HG02678 (cell line): ENCODE results near the gene KRTAP5-2.
"Not testable (repeated sequence)": the region's sequence is repeated elsewhere in the genome, so short reads cannot be mapped to it uniquely, and the experiment has no call there.

ENCODE experiments used
- ATAC-seq: cut with Tn5 transposase; IDR thresholded peaks from one replicate; pipeline ENCODE4 v1.9.1; 2021; ENCODE audit warnings: mild to moderate bottlenecking, moderate library complexity; ENCODE audit not compliant: unreplicated experiment

Gene KRTAP5-2, protein sequence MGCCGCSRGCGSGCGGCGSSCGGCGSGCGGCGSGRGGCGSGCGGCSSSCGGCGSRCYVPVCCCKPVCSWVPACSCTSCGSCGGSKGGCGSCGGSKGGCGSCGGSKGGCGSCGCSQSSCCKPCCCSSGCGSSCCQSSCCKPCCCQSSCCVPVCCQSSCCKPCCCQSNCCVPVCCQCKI

DNA sequence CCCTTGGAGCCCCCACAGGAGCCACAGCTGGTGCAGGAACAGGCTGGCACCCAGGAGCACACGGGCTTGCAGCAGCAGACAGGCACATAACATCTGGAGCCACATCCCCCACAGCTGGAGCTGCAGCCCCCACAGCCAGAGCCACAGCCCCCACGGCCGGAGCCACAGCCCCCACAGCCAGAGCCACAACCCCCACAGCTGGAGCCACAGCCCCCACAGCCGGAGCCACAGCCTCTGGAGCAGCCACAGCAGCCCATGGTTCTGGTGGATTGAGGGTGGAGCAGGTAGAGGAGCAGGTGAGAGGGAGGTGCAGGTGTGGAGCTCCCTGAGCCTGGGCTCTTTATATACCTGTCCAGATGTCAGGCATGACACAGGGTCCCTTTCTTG, at the start of gene KRTAP5-2:
Gene KRTAP5-2 (minus strand): TSS at position 301 of the 387 bp plus-strand sequence. CDS start 44 bp downstream, at position 257.
- no peak for ATAC-seq

DNA sequence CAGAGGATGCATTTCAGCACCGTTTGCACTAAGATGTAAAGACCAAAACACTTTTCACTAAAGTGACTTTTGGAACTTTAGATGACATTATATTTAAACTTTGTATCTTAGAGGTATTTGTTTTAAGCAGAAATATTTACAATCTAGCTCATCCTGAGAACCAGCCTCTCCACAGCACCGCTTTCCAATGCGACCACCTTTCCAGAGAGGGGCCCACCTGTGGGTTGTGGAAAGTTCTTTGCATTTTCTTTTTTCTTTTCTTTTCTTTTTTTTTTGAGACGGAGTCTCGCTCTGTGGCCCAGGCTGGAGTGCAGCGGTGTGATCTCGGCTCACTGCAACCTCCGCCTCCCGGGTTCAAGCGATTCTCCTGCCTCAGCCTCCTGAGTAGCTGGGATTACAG, 48.4 kb upstream of the KRTAP5-2 start:
- not testable (repeated sequence) for ATAC-seq

- ATAC-seq = no peak
These were observed 47.3 kb upstream of the KRTAP5-2 start for GRCh38 chr11:1645357-1645821.

DNA sequence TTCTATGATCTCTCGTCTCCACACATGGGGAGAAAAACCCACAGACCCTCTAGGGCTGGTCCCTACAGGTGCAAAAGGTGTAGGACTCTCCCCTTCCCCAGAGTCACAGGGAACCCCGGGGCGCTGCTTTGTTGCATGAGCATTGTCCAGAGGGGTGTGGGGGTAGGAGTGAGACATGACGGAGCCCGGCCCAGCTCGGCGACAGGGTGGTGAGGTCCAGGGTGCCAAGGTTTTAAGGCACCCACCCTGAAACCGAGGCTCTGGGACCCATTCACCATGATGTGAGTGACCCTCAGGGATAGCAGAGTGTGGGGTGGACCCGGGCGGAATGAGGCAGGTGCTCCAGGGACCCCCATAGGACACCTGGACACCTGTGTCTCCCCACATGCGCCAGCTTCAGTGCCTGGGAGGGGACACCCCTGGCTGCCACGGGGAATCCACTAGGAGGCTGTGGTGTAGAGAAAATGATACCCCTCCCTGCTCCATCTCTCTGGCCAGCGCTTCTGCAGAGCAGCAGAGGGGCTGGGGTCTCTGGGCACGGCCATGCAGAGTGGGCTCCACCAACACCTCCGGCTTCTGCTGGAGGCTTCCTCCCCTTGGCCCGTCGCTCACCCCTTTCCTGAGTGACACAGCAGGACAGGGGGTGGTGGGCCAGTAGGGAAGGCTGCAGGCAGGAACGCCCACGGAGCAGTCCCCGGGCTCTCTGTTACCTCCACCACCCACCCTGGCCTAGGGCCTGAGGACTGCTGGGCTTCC, 46.7 kb upstream of the KRTAP5-2 start:
- no peak for ATAC-seq

GRCh38 chr11:1643146-1643690, 45.1 kb upstream of the KRTAP5-2 start:
- no peak for ATAC-seq

DNA sequence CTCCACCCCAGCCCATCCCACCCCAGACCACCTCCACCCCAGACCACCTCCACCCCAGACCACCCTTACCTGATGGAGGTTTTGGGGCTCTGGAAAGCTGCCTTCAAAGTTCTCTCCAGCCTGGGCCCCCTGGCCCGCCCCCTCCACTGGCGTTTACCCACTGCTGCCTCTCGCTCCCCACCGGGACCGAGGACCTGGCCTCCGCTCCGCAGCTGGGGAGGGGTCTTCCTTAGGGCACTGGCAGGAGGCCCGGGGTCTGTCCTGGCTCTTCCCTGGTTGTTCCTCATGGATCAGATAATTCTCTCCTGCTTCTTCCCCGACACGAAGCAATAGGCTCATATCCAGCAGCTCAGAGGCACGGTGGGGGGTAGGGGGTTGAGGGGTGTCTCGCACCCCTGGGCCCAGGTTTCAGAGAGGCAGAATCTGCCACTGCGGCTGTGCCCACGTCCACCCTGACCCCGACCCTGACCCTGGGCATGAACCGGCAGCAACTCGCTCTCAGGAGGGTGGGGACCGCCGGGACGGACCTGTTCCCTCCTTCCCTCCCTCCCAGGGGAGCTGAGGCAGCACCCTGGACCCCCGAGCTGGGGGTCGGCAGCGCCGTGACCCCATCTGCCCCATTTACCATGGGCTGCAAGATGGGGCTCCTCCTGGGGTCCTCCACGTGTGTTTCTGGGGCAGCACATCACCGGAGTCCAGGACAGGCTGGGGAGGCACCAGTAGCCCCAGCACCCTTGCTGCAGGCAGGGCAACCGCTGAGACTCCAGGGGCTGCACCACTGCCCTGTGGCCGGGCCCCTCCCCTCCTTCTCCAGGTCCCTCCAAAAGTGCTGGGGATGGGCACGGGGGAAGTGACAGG, 44.4 kb upstream of the KRTAP5-2 start:
- no peak for ATAC-seq

GRCh38 chr11:1641096-1641495, 43.0 kb upstream of the KRTAP5-2 start:
- no peak for ATAC-seq

DNA sequence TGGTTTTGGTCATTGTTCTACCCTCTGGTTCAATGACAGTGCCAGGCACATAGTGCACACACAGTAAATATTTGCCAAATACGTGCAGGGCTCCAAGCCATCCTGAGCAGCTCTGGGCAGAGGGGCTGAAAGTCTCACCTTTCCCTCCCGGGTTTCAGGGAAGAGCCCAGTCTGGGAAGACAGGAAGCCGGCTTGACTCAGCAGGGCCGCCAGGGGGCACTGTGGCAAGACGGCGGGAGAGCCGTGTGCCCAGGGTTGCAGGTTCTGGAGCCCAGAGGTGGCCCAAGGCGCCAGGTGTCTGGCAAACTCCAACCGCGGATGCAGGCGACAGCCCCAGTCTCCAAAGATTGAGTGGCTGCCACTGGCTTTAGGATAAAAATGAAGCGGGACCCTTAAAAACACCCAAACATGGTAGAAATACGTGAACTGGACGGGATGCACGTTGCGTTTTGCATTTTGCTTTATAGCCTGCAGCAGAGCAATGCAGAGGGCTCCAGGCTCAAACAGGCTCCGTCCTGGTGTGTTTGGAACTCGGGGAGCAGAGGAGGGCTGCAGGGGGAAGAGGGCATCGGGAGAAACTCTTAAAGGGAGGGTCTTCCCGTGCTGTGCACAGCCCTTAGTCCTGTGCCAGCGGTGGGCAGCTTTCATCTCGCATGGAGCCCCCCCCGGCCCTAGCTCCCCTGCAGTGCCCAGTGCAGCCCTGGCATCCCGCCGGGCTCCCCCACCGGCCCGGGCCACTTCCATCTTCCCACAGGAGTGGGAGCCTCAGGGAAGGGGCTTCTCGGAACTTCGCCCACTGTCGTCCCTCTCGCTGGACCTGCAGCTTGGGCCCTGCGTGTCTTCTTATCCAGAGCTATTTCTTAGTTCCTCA, 42.2 kb upstream of the KRTAP5-2 start:
- ATAC-seq = no peak

DNA sequence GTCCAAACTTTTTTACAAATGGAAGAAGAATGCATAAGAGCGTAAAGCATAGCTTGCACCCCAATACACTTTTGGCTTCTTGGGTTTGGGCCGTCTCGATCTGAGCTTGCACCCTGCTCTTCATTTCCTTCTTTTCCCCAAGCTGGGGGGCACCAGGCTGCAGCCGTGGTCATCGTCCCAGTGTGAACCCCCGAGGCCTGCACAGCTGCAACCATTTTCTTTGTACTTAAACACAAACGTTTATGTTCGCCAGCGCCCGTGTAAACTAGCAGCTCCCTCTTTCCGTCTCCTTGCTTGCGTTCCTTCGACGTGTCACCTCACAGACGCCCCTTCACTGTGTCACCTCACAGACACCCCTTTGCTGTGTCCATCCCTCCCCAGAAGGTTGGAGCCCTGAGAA, 41.6 kb upstream of the KRTAP5-2 start:
- ATAC-seq = no peak

DNA sequence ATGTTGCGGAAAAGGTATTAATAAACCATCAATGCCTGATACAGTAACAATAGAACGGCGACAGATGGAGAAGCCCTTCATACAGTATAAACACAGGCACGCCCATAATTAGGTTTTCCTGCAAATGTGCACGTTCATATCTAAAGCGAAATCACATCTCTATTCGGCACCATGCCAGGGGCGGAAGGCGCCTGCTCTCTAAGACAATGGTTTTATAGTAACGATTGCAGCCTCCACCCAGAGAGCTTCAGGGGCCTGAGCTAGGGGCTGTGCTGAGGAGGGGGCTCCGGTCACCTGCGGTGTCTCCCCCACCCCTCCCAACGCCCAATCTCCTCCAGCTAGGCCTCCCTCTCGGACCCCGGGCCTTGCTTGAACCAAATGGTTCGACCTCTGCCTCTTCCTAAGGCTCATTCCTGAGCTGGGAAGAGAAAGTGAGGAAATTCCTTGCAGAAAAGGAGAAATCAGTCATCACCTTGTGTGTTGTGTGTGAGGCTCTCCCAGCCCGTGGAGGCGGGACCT, 41.1 kb upstream of the KRTAP5-2 start:
- no peak for ATAC-seq

DNA sequence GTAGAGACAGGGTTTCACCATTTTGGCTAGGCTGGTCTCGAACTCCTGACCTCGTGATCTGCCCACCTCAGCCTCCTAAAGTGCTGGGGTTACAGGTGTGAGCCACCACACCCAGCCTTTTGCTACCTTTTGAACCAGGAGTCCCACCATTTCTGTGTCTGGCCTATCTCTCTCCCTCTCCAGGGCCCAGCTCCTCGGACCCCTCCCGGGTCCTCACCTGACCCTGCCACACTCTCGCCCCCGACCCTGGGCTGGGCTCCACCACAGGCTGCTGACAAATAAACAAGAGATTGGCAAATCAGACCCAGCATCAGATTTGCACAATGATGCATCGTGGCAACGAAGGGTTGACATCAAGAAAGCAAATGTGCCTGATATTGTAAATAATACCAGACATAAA, 40.2 kb upstream of the KRTAP5-2 start:
- ATAC-seq = no peak

- no peak for ATAC-seq
These were observed 39.5 kb upstream of the KRTAP5-2 start for GRCh38 chr11:1637628-1638027.

DNA sequence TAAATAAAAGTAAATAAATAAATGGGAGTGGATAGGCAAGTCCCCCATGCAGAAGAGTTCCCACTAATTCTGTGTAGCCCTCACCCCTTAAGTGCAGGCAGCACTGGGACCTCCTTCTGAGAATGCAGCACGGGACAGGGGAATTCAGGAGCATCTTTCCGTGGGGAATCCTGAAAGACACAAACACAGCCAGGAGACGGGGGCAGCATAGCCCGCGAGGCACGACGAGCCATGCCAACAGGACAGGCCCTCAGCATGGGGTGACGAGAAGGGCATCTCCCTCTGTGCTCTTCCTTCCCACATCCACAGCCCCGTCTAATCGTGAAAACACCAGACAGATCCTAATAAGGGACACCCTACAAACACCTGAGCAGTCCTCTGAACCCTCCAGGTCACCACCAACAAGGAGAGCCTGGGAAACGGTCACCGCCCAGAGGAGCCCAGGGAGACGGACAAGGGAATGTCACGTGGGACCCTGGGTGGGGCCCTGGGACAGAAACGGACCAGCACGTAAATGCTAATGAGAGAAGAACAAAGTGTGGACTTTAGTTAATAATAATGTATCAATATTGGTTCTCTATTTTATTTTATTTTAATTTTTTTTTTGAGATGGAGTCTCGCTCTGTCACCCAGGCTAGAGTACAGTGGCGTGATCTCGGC, 38.3 kb upstream of the KRTAP5-2 start:
- ATAC-seq = no peak

GRCh38 chr11:1633864-1634263, 35.8 kb upstream of the KRTAP5-2 start:
- no peak for ATAC-seq

GRCh38 chr11:1632053-1632714, 34.1 kb upstream of the KRTAP5-2 start:
- no peak for ATAC-seq

DNA sequence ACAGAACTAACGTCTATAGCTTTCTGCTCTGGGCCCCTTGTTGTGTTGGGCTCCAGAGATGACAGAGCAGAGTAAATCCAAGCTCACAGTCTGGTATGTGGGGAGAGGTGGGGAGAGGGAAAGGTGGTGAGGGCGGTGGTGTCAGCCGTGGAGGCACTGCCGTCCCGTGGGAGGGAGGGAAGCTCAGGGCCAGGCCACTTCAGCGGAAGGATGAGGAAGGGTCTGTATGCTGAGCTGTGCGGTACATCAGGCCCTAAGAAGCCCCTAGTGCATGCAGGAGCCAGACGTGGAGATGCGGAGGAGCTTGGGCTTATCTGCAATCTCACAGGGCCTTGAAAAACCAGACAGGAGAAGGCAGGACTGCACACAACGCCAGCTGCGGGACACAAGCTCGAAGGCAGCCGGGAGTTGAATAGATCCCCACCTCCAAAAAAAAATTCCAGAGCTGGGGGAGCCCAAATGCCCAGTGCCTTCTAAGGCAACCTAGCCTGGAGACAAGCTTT, 33.0 kb upstream of the KRTAP5-2 start:
- no peak for ATAC-seq

- ATAC-seq = no peak
These were observed 32.2 kb upstream of the KRTAP5-2 start for GRCh38 chr11:1630271-1630670.

- ATAC-seq = no peak
These were observed 31.5 kb upstream of the KRTAP5-2 start, which contains the start of gene KRTAP5-5 for GRCh38 chr11:1629326-1630185. Gene KRTAP5-5, plus strand, starts transcription at chr11:1629775. Its CDS starts 66 bp downstream, at chr11:1629841.
